Measurements from ENCODE around the gene CFDP1. TPM values are rescaled to one million over a fixed set of nuclear protein-coding genes. Genes with fewer than 3 reads are reported as not detected.

CFDP1 gene
- total and polyA plus RNA-seq, 2 of the 13 experiments (the other 11 are each of a cell fraction or from before 2014, with no cell fraction given) = 78.6 to 153 TPM

DNA sequence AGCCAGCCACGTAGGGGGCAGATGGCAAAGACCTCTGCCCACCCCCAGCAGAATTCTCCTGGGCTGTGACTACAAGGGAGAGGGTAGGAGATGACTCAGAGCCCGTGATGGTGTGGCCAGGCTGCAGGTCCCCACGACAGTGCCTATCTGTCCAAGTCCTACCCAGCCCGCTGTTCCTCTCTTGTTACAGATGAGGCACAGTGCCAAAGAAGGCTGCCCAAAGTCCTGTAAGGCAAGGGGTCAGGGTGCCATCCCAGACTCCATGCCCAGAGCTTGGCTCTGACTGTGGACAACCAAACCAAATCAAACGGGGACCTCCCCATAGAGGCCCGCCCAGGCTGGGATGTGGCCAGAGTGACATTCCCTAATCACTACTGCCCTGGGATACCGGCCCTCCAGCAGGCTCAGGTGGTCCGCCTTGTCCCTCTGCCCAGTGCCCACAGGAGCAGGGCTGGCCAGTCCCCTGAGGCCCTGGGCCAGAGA, 169.3 kb downstream of the CFDP1 start (continued):
- 0 out of 4 replicates have a peak, but pooled peaks of 1 of the 2 experiments have one; percentile 2 for TF ChIP-seq NR2F1 (CRISPR knock-in tag; IDR thresholded peaks at IDR 0.05)
- TF ChIP-seq HNRNPL (IDR thresholded peaks at IDR 0.05; ENCODE audit: low read depth, low read length) = peak; percentile 93
- 0 out of 2 replicates have a peak, but pooled peaks have one; percentile 32 for TF ChIP-seq ZNF598 (CRISPR knock-in tag; IDR thresholded peaks at IDR 0.05; ENCODE audit: borderline replicate concordance)
- TF ChIP-seq ZNF644 (CRISPR knock-in tag; IDR thresholded peaks at IDR 0.05; ENCODE audit: low read depth) = no peak
- TF ChIP-seq ERF (CRISPR knock-in tag; IDR thresholded peaks at IDR 0.05) = peak; percentile 18; the same call in 1 of the 2 replicates
- no peak for TF ChIP-seq CEBPB (IDR thresholded peaks at IDR 0.05; ENCODE audit: borderline replicate concordance, low read depth, low read length)
- TF ChIP-seq SAFB2 (CRISPR knock-in tag; IDR thresholded peaks at IDR 0.05; ENCODE audit: borderline replicate concordance, low read depth) = no peak
- TF ChIP-seq ZNF143 (CRISPR knock-in tag; IDR thresholded peaks at IDR 0.05) = no peak
- TF ChIP-seq SIN3A (IDR thresholded peaks at IDR 0.05; ENCODE audit: borderline replicate concordance, low read depth, low read length) = no peak
- 0 out of 2 replicates have a peak, but pooled peaks have one; percentile 23 for TF ChIP-seq ZNF296 (CRISPR knock-in tag; conservative IDR thresholded peaks at IDR 0.05)
- TF ChIP-seq, protein P1, sequence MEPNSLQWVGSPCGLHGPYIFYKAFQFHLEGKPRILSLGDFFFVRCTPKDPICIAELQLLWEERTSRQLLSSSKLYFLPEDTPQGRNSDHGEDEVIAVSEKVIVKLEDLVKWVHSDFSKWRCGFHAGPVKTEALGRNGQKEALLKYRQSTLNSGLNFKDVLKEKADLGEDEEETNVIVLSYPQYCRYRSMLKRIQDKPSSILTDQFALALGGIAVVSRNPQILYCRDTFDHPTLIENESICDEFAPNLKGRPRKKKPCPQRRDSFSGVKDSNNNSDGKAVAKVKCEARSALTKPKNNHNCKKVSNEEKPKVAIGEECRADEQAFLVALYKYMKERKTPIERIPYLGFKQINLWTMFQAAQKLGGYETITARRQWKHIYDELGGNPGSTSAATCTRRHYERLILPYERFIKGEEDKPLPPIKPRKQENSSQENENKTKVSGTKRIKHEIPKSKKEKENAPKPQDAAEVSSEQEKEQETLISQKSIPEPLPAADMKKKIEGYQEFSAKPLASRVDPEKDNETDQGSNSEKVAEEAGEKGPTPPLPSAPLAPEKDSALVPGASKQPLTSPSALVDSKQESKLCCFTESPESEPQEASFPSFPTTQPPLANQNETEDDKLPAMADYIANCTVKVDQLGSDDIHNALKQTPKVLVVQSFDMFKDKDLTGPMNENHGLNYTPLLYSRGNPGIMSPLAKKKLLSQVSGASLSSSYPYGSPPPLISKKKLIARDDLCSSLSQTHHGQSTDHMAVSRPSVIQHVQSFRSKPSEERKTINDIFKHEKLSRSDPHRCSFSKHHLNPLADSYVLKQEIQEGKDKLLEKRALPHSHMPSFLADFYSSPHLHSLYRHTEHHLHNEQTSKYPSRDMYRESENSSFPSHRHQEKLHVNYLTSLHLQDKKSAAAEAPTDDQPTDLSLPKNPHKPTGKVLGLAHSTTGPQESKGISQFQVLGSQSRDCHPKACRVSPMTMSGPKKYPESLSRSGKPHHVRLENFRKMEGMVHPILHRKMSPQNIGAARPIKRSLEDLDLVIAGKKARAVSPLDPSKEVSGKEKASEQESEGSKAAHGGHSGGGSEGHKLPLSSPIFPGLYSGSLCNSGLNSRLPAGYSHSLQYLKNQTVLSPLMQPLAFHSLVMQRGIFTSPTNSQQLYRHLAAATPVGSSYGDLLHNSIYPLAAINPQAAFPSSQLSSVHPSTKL (CRISPR knock-in tag; IDR thresholded peaks at IDR 0.05) = 0 out of 2 replicates have a peak, but pooled peaks have one; percentile 15
- TF ChIP-seq HNF4G (IDR thresholded peaks at IDR 0.05; ENCODE audit: borderline replicate concordance, low read depth, low read length) = no peak
- no peak for TF ChIP-seq HNF4G (CRISPR knock-in tag; IDR thresholded peaks at IDR 0.05; ENCODE audit: borderline replicate concordance, low read depth)
- peak; percentile 9; the same call in 1 of the 2 replicates for TF ChIP-seq KDM2A (CRISPR knock-in tag; IDR thresholded peaks at IDR 0.05; ENCODE audit: borderline replicate concordance, low read depth)

Measured in HepG2 (cell line).